GM12875 (cell line): ENCODE data around the gene STPG4.
"Not testable (repeated sequence)": the region's sequence is repeated elsewhere in the genome, so short reads cannot be mapped to it uniquely, and the experiment has no call there.

Experiments used
- H3K4me3 ChIP-seq: one replicate; pipeline ENCODE4 v1.5.1; 2011; ENCODE audit warnings: low read depth, low read length, control low read depth
- TF ChIP-seq, protein P1 (sequence below): IDR thresholded peaks from 2 replicates; pipeline ENCODE4 v1.5.1; 2011; ENCODE audit warnings: low read depth, mild to moderate bottlenecking, control low read depth, inconsistent platforms, low read length, moderate library complexity, borderline replicate concordance; ENCODE audit not compliant: insufficient read depth

STPG4 gene

DNA sequence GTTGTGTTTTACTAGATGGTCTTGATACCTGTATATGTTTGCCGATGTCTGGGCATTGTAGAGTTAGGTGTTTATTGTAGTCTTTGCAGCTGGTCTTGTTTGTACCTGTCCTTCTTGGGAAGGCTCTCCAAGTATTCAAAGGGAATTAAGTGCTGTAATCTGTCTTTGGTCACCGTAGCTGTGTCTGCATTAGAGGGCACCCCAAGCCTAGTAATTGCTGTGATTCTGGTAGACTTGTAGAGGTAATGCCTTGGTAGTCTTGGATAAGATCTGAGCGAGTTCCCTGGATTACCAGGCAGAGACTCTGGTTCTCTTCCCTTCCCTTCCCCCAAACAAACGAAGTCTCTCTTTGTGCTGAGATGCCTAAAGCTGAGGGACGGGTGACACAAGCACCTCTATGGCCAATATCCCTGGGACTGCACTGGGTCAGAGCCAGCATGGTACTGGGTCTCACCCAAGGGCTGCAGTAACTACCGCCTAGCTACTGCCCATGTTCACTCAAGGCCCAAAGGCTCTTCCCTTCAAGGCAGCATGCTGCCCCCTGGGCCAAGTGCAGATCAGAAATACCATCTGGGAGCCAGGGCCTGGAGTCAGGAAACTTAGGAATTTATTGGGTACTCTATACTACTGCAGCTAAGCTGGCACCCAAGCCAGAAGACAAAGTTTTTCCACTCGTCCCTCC, 27.1 kb downstream of the STPG4 start:
- no peak overlapping the region for H3K4me3 ChIP-seq
- TF ChIP-seq, protein P1, sequence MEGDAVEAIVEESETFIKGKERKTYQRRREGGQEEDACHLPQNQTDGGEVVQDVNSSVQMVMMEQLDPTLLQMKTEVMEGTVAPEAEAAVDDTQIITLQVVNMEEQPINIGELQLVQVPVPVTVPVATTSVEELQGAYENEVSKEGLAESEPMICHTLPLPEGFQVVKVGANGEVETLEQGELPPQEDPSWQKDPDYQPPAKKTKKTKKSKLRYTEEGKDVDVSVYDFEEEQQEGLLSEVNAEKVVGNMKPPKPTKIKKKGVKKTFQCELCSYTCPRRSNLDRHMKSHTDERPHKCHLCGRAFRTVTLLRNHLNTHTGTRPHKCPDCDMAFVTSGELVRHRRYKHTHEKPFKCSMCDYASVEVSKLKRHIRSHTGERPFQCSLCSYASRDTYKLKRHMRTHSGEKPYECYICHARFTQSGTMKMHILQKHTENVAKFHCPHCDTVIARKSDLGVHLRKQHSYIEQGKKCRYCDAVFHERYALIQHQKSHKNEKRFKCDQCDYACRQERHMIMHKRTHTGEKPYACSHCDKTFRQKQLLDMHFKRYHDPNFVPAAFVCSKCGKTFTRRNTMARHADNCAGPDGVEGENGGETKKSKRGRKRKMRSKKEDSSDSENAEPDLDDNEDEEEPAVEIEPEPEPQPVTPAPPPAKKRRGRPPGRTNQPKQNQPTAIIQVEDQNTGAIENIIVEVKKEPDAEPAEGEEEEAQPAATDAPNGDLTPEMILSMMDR: no peak

DNA sequence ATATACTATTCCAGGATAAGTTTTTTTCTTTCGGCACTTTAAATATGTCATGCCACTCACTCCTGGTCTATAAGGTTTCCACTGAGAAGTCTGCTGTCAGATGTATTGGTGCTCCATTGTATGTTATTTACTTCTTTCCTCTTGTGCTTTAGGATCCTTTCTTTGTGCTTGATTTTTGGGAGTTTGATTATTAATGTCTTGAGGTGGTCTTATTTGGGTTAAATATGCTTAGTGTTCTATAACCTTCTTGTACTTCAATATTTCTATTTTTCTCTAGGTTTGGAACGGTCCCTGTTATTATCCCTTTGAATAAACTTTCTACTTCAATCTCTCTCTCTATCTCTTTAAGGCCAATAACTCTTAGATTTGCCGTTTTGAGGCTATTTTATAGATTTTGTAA, 28.3 kb downstream of the STPG4 start:
- H3K4me3 ChIP-seq: no peak overlapping the region
- TF ChIP-seq, protein P1: no peak

DNA sequence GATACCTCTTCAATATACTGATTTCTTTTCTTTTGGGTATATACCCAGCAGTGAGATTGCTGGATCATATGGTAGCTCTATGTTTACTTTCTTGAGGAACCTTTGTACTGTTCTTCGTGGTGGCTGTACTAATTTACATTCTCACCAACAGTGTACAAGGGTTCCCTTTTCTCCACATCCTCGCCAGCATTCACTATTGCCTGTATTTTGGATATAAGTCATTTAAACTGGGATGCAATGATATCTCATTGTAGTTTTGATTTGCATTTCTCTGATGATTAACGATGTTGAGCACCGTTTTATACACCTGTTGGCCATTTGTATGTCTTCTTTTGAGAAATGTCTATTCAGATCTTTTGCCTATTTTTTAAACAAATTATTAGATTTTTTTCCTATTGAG, 30.4 kb downstream of the STPG4 start:
- not testable (repeated sequence) for H3K4me3 ChIP-seq

GRCh38 chr2:47120424-47120823, 34.7 kb downstream of the STPG4 start:
- not testable (repeated sequence) for H3K4me3 ChIP-seq

GRCh38 chr2:47119001-47119400, 36.1 kb downstream of the STPG4 start:
- H3K4me3 ChIP-seq: no peak overlapping the region
- TF ChIP-seq, protein P1: no peak

- TF ChIP-seq, protein P1: no peak
- H3K4me3 ChIP-seq: no peak overlapping the region
These were observed 36.5 kb downstream of the STPG4 start for GRCh38 chr2:47118581-47118980.

- H3K4me3 ChIP-seq: no peak overlapping the region
- TF ChIP-seq, protein P1: no peak
These were observed 42.3 kb downstream of the STPG4 start for GRCh38 chr2:47112665-47113435.

- TF ChIP-seq, protein P1: no peak
- no peak overlapping the region for H3K4me3 ChIP-seq
These were observed 45.4 kb downstream of the STPG4 start for GRCh38 chr2:47109680-47110079.
